ENCODE results near the gene LENEP. TPM values are rescaled to one million over a fixed set of nuclear protein-coding genes. Genes with fewer than 3 reads are reported as not detected.

Gene LENEP
- polyA plus RNA-seq, 2 of the 4 experiments (the other 2 are of a cell fraction), result not detected

DNA sequence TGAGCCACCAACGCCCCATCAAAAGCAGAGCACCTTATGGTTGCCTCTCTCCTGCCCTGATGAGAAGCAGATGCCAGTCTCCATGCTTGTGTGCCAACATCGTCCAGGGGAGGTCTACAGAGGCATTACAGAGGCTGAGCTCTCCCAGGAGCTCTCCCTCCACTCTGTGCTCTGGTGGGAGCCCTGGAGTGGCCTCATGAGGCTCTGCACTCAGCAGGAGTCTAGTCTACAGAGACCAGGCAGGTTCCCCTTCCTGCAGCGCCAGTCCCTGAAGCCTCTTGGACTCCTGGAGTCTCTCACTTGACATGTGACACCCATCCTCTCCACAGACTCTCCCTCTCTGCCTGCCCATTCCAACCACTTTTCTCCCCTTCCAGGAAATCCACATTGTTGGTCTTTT, 43.7 kb downstream of the LENEP start:
- POLR2A ChIA-PET, result no interaction called here
- 89% methylated on average over 3 of the region's 3 CpGs for WGBS (ENCODE audit: missing lambda C conversion rate)
- no peak for ATAC-seq

DNA sequence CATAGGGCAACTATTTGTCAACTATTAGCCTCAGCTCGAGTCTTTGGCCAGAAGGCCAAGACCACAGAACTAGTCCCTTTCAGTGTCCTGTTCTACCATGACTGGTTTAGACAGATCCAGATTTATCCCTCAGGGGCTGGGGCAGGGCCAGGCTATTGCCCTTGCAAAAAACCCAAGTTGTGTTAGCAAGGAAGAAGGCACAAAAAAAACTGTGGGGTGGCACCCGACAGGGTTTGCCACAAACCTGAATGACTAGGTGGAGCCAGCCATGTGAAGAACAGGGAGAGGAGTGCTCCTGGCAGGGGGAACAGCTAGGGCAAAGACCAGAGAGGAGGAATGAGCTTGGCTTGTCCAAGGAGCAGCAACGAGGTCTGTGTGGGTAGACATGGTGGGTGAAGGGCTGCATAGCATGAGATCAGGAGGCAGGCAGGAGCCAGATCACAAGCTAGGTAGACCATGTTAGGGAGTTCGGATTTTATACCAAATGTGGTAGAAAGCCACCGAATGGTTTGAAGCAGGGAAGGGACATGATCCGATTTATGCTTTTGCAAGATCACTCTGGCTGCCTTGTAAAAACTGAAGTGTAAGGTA, 44.6 kb downstream of the LENEP start:
- peaks cover 20% of the 10 kb centered on the region for H3K4me1 ChIP-seq
- DNase-seq (ENCODE audit: low read depth in 1 of 2, low spot score in 1 of 2), result no peak
- CTCF ChIA-PET, result interaction anchor here (1.4 to 1.8 kb wide), 2 partner anchors 47 to 135 kb away, joined by 3 to 4 read pairs; partner anchors contain the start of gene KRTCAP2

More for the DNA sequence above, 43.7 kb downstream of the LENEP start:
- DNase-seq (ENCODE audit: low read depth in 1 of 2, low spot score in 1 of 2) (no peak), FAIRE-seq (no peak)
- peak overlapping the region in 1 of 2 experiments; percentile 62; a peak in 1 of 6 replicates for H3K27ac ChIP-seq
- TF ChIP-seq TP53 (CRISPR knock-in tag; IDR thresholded peaks at IDR 0.05), result no peak
- TF ChIP-seq ZFP36 (IDR thresholded peaks at IDR 0.05; ENCODE audit: borderline replicate concordance, partially characterized antibody), result no peak
- TF ChIP-seq EHMT2 (IDR thresholded peaks at IDR 0.05; ENCODE audit: low read depth), result no peak
- no peak for TF ChIP-seq GATA3 (IDR thresholded peaks at IDR 0.05; ENCODE audit: borderline replicate concordance)
- no peak for TF ChIP-seq HOXB13 (CRISPR knock-in tag; IDR thresholded peaks at IDR 0.05; ENCODE audit: low read depth)
- no peak for TF ChIP-seq BHLHE40 (IDR thresholded peaks at IDR 0.05; ENCODE audit: low read depth, low read length)
- TF ChIP-seq, protein P1, sequence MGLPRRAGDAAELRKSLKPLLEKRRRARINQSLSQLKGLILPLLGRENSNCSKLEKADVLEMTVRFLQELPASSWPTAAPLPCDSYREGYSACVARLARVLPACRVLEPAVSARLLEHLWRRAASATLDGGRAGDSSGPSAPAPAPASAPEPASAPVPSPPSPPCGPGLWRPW (IDR thresholded peaks at IDR 0.05), result no peak
- TF ChIP-seq, protein P2, sequence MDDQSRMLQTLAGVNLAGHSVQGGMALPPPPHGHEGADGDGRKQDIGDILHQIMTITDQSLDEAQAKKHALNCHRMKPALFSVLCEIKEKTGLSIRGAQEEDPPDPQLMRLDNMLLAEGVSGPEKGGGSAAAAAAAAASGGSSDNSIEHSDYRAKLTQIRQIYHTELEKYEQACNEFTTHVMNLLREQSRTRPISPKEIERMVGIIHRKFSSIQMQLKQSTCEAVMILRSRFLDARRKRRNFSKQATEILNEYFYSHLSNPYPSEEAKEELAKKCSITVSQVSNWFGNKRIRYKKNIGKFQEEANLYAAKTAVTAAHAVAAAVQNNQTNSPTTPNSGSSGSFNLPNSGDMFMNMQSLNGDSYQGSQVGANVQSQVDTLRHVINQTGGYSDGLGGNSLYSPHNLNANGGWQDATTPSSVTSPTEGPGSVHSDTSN (IDR thresholded peaks at IDR 0.05), result no peak
- TF ChIP-seq, protein P3, sequence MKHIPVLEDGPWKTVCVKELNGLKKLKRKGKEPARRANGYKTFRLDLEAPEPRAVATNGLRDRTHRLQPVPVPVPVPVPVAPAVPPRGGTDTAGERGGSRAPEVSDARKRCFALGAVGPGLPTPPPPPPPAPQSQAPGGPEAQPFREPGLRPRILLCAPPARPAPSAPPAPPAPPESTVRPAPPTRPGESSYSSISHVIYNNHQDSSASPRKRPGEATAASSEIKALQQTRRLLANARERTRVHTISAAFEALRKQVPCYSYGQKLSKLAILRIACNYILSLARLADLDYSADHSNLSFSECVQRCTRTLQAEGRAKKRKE (CRISPR knock-in tag; IDR thresholded peaks at IDR 0.05; ENCODE audit: low read depth), result no peak
- TF ChIP-seq CBX8 (IDR thresholded peaks at IDR 0.05), result no peak
- TF ChIP-seq MAZ (IDR thresholded peaks at IDR 0.05; ENCODE audit: borderline replicate concordance, low read depth, low read length), result no peak
- no peak for TF ChIP-seq TFCP2L1 (CRISPR knock-in tag; IDR thresholded peaks at IDR 0.05)
- no peak overlapping the region for H3K4me3 ChIP-seq
- CTCF ChIA-PET, result no interaction called here
- H3K9me3 ChIP-seq, result no peaks in the 10 kb centered on the region
- H3K4me2 ChIP-seq, result no peak overlapping the region
- H3K4me1 ChIP-seq, result peaks cover 20% of the 10 kb centered on the region

More for the DNA sequence above, 44.6 kb downstream of the LENEP start:
- Histone ChIP-seq H3K4me3 (no peak overlapping the region), H3K9me3 (no peaks in the 10 kb centered on the region), H3K4me2 (peak overlapping the region; percentile 45), H3K27ac (peak overlapping the region; percentile 26 to 62; a peak in 3 of 6 replicates)
- TF ChIP-seq JUN (IDR thresholded peaks at IDR 0.05) (no peak), ESRRA (IDR thresholded peaks at IDR 0.05; ENCODE audit: borderline replicate concordance, low read length) (no peak), POLR2A (IDR thresholded peaks at IDR 0.05; ENCODE audit: low read length) (no peak), SMC3 (IDR thresholded peaks at IDR 0.05) (no peak), FOSB (CRISPR knock-in tag; IDR thresholded peaks at IDR 0.05) (no peak), EP300 (IDR thresholded peaks at IDR 0.05) (no peak), GATA3 (IDR thresholded peaks at IDR 0.05; ENCODE audit: borderline replicate concordance) (no peak), BHLHE40 (IDR thresholded peaks at IDR 0.05; ENCODE audit: low read depth, low read length) (no peak), HDAC2 (IDR thresholded peaks at IDR 0.05) (no peak), NFE2L2 (conservative IDR thresholded peaks at IDR 0.05; ENCODE audit: low read length) (no peak), EHF (CRISPR knock-in tag; IDR thresholded peaks at IDR 0.05) (no peak), ZFP36 (IDR thresholded peaks at IDR 0.05; ENCODE audit: borderline replicate concordance, partially characterized antibody) (no peak), SREBF2 (IDR thresholded peaks at IDR 0.05) (no peak), JUNB (IDR thresholded peaks at IDR 0.05) (no peak), RNF2 (IDR thresholded peaks at IDR 0.05; ENCODE audit: borderline replicate concordance, low read depth) (no peak), MAZ (IDR thresholded peaks at IDR 0.05; ENCODE audit: borderline replicate concordance, low read depth, low read length) (no peak), HOXA7 (CRISPR knock-in tag; IDR thresholded peaks at IDR 0.05) (no peak)
- TF ChIP-seq, protein P4, sequence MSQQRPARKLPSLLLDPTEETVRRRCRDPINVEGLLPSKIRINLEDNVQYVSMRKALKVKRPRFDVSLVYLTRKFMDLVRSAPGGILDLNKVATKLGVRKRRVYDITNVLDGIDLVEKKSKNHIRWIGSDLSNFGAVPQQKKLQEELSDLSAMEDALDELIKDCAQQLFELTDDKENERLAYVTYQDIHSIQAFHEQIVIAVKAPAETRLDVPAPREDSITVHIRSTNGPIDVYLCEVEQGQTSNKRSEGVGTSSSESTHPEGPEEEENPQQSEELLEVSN (IDR thresholded peaks at IDR 0.05; ENCODE audit: borderline replicate concordance, low read depth), result no peak
- TF ChIP-seq, protein P5, sequence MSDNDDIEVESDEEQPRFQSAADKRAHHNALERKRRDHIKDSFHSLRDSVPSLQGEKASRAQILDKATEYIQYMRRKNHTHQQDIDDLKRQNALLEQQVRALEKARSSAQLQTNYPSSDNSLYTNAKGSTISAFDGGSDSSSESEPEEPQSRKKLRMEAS (IDR thresholded peaks at IDR 0.05), result no peak
- TF ChIP-seq, protein P2 (IDR thresholded peaks at IDR 0.05), result no peak
- POLR2A ChIA-PET, result interaction anchor here (0.9 kb wide), 1 partner anchor 13 kb away, joined by 3 read pairs; the partner anchor contains the start of gene ADAM15
- WGBS (ENCODE audit: missing lambda C conversion rate), result 79% methylated on average over 6 of the region's 6 CpGs
- FAIRE-seq, result no peak
- ATAC-seq, result no peak

All from A549 (cell line).